Neural crest cell (in vitro differentiated cells): Measurements from ENCODE around the gene LCN15. TPM values are rescaled to one million over a fixed set of nuclear protein-coding genes. Genes with fewer than 3 reads are reported as not detected.
A peak's percentile ranks its signal among the peaks of the same experiment; 100 is the strongest.
"Not testable (repeated sequence)": the region's sequence is repeated elsewhere in the genome, so short reads cannot be mapped to it uniquely, and the experiment has no call there.

Experiments used
- DNase-seq: peaks from one replicate; pipeline ENCODE4 v3.0.0; 2021; ENCODE audit warnings: low read depth, mixed read lengths, low spot score
- H3K27ac Mint-ChIP-seq: one replicate; pipeline ENCODE4 v1.8.0; 2021; ENCODE audit warnings: mild to moderate bottlenecking, mixed read lengths; ENCODE audit not compliant: unreplicated experiment
- H3K27me3 Mint-ChIP-seq: 2 replicates; pipeline ENCODE4 v1.8.0; 2021; ENCODE audit warnings: low read depth, mild to moderate bottlenecking, mixed read lengths
- H3K36me3 Mint-ChIP-seq: 2 replicates; pipeline ENCODE4 v1.8.0; 2021; ENCODE audit warnings: low read depth, mild to moderate bottlenecking, mixed read lengths
- H3K4me1 Mint-ChIP-seq: 2 replicates; pipeline ENCODE4 v1.8.0; 2021; ENCODE audit warnings: mixed read lengths
- H3K4me3 Mint-ChIP-seq: one replicate; pipeline ENCODE4 v1.8.0; 2021; ENCODE audit warnings: mild to moderate bottlenecking, mixed read lengths
- H3K9me3 Mint-ChIP-seq: 2 replicates; pipeline ENCODE4 v1.8.0; 2021; ENCODE audit warnings: mixed read lengths
- total RNA-seq: library from RNA; stranded (reverse); gene quantifications from 2 replicates; pipeline ENCODE4 v1.2.1, GENCODE V29; 2021
- TF ChIP-seq, protein P1 (sequence below): fragments of 200-600 bp; sonication (generic); conservative IDR thresholded peaks from 2 replicates; pipeline ENCODE4 v1.5.0; 2021; ENCODE audit warnings: antibody characterized with exemption, mild to moderate bottlenecking

LCN15 gene
- total RNA-seq, 1 donor from 2014 or later = not detected

DNA sequence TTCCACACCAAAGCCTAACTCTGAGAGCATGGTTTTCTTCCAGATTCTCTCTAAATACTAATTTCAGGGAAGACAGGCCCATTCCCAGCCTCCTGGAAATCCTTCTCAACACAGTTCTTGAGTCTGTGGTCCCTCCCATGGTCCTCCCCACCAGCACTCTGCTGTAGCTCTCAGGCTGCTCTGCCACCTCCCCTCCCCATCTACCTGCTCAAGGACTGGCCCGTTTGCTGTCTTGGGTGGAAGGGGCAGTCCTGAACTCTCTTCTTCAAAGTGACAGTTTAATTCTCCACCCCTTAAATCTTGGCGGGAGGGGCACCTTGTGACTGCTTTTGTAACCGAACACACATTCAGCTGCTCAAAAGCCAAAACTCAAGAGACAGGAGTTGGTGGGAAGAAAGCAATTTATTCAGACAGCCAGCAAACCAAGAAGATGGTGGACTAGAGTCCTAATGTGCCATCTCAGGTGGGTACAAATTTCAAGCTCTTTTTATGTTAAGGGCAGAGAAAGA, 7.6 kb upstream of the LCN15 start:
- H3K9me3 Mint-ChIP-seq = peaks cover 11% of the 10 kb centered on the region
- H3K36me3 Mint-ChIP-seq = no peaks in the 10 kb centered on the region
- peaks cover 22% of the 10 kb centered on the region for H3K27me3 Mint-ChIP-seq
- peaks cover 5% of the 10 kb centered on the region for H3K4me1 Mint-ChIP-seq
- H3K27ac Mint-ChIP-seq = no peak overlapping the region
- no peak overlapping the region for H3K4me3 Mint-ChIP-seq
- TF ChIP-seq, protein P1, sequence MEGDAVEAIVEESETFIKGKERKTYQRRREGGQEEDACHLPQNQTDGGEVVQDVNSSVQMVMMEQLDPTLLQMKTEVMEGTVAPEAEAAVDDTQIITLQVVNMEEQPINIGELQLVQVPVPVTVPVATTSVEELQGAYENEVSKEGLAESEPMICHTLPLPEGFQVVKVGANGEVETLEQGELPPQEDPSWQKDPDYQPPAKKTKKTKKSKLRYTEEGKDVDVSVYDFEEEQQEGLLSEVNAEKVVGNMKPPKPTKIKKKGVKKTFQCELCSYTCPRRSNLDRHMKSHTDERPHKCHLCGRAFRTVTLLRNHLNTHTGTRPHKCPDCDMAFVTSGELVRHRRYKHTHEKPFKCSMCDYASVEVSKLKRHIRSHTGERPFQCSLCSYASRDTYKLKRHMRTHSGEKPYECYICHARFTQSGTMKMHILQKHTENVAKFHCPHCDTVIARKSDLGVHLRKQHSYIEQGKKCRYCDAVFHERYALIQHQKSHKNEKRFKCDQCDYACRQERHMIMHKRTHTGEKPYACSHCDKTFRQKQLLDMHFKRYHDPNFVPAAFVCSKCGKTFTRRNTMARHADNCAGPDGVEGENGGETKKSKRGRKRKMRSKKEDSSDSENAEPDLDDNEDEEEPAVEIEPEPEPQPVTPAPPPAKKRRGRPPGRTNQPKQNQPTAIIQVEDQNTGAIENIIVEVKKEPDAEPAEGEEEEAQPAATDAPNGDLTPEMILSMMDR = no peak
- no peak for DNase-seq

DNA sequence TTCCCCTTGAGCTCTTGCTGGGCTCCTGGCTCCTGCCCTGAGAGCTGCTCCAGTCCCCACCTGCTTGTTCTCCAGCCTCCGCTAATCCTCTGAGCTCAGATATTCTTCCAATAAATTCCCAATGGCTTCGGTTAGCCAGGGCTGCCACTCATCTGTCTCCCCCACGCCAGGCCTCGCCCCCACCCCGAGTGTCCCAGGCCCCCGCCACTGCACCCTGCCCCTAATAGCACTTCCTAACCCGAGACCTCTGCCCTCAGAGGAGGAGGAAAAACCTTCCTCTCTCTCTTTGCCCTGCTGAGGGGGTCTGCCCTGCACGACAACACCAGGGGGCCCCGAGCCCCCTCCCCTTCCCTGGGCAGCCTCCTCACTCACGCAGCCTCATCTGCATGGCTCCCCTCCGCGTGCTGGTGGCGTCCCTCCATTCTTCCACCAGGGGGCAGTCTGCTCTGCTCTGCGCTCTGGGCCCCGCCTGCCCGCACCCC, 5.4 kb upstream of the LCN15 start:
- H3K4me1 Mint-ChIP-seq = peaks cover 4% of the 10 kb centered on the region
- DNase-seq = peak; percentile 69
- H3K27ac Mint-ChIP-seq = no peak overlapping the region
- peaks cover 11% of the 10 kb centered on the region for H3K9me3 Mint-ChIP-seq
- TF ChIP-seq, protein P1 = peak; percentile 58
- no peak overlapping the region for H3K4me3 Mint-ChIP-seq
- peaks cover 24% of the 10 kb centered on the region for H3K27me3 Mint-ChIP-seq
- no peaks in the 10 kb centered on the region for H3K36me3 Mint-ChIP-seq

GRCh38 chr9:136766410-136767120, 2.2 kb upstream of the LCN15 start:
- not testable (repeated sequence) for H3K27ac Mint-ChIP-seq, H3K4me3 Mint-ChIP-seq, H3K4me1 Mint-ChIP-seq, H3K9me3 Mint-ChIP-seq, H3K36me3 Mint-ChIP-seq
- DNase-seq = peak; percentile 51
- H3K27me3 Mint-ChIP-seq = peaks cover 24% of the 10 kb centered on the region
- TF ChIP-seq, protein P1 = peak; percentile 68

DNA sequence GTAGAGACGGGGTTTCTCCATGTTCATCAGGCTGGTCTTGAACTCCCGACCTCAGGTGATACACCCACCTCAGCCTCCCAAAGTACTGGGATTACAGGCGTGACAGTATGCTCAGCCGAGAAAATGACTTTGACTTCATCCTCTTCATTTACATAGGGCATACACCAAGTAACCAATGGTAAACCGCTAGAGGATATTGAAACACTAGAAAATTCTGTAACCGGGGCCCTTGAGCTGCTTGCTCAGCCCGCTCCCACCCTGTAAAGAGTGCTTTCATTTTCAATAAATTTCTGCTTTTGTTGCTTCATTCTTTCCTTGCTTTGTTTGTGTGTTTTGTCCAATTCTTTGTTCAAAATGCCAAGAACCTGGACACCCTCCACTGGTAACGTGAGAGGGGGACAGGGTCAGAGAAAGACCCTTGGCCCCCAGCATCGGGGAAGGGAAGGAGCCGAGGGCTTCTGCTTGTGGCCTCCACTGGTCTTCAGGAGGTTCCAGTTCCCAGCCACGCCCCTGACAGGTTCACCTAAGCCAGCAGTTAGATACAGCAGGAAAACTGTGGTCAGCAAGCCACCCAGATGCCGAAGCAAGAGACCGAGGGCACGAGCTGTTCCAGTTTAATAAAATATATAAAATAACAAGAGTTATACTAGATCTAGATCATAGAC, 1.6 kb upstream of the LCN15 start:
- peaks cover 22% of the 10 kb centered on the region for H3K27me3 Mint-ChIP-seq
- H3K4me1 Mint-ChIP-seq, H3K36me3 Mint-ChIP-seq, H3K27ac Mint-ChIP-seq, H3K9me3 Mint-ChIP-seq, DNase-seq, H3K4me3 Mint-ChIP-seq: not testable (repeated sequence)

- Mint-ChIP-seq H3K9me3 (no peaks in the 10 kb centered on the region), H3K4me3 (no peak overlapping the region), H3K4me1 (peaks cover 9% of the 10 kb centered on the region), H3K27ac (no peak overlapping the region), H3K36me3 (no peaks in the 10 kb centered on the region), H3K27me3 (peaks cover 22% of the 10 kb centered on the region)
- DNase-seq = no peak
- TF ChIP-seq, protein P1 = no peak
Measured at GRCh38 chr9:136765041-136765440, 723 bp upstream of the LCN15 start.

- DNase-seq = no peak
- H3K27ac Mint-ChIP-seq = no peak overlapping the region
- H3K9me3 Mint-ChIP-seq = no peaks in the 10 kb centered on the region
- H3K4me1 Mint-ChIP-seq = peaks cover 5% of the 10 kb centered on the region
- TF ChIP-seq, protein P1 = no peak
- H3K36me3 Mint-ChIP-seq = no peaks in the 10 kb centered on the region
- no peak overlapping the region for H3K4me3 Mint-ChIP-seq
- peaks cover 17% of the 10 kb centered on the region for H3K27me3 Mint-ChIP-seq
Measured at GRCh38 chr9:136763649-136764035, 676 bp downstream of the LCN15 start.
